GM18505 (cell line): Measurements from ENCODE around the gene ARHGAP23.

Source experiments
- ATAC-seq: cut with Tn5 transposase; IDR thresholded peaks from one replicate; pipeline ENCODE4 v1.9.1; 2021; ENCODE audit not compliant: unreplicated experiment
- POLR2A ChIP-seq: IDR thresholded peaks from 4 replicates; pipeline ENCODE4 v1.6.1; 2011; ENCODE audit warnings: borderline replicate concordance; ENCODE audit not compliant: insufficient read depth, insufficient read length; ENCODE audit errors: extremely low read depth

ARHGAP23 gene

DNA sequence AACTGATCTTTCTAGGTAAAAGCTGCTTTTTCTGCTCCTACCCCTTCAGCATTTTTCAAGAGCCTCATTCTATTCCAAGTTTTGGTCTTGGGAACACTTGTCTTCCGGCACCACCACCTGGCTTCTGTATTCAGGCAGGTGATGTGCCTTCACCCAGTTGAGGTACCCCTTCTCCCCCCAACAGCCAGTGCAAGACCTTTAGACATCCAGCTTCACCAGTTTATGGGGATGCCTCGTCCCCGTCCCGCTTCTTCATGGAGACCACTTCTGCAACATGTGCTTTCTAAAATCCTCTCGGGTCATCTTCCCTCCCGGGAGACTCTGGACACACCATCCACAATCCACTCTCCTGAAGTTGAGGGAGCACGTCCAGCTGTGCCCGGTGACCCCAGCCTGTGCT, 107.6 kb downstream of the ARHGAP23 start:
- ATAC-seq: no peak
- no peak for TF ChIP-seq POLR2A

DNA sequence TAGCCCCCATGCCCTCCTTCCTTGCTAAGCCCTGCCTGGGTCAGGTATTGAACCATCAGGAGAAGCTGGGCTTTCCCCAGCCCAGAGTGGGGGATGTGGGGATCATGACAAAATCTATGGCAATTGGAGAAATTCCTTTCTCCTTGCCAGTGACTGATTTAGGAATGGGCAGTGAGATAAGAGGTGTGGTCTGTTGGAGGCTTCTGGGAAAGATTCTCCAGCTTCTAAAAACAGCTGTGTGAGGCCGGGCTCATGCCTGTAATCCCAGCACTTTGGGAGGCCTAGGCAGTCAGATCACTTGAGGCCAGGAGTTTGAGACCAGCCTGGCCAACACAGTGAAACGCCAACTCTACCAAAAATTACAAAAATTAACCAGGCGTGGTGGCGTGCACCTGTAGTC, 108.4 kb downstream of the ARHGAP23 start:
- no peak for ATAC-seq
- no peak for TF ChIP-seq POLR2A

DNA sequence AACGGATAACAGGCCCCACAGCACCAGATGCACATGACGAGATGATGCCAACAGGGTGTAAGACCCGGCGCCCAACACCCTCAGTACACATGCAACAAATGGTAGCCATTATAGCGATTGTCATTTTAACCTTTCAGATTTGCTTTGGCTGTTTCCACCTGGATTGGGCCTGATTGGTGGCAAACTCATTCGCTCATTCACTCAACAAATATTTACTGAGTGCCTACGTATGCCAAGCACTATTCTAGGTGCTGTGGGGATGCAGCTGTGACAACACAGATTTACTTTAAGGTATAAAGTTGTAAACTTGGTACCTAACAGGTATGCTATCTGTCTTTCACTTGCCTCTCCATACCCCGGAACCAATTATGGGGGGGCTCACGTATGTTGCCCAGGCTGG, 110.6 kb downstream of the ARHGAP23 start:
- ATAC-seq: no peak

DNA sequence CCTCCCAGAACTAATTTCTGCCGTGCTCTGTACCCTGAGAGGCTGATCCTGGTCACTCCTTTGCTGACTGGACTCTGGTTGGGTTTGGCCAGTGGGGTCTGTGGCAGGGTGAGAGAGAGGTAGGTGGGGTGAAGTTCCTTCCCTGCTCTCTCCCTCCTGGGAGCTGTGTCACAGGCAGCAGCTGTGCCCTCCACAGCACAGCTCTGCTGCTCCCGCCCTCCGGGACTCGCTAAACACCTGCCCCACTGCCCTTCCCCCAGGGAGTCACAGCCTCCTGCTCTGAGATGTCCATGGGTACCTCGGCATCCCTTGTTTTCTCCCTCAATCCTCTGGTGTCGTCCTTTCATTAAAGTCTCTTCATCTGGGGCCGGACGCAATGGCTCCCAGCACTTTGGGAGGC, 111.1 kb downstream of the ARHGAP23 start:
- TF ChIP-seq POLR2A: no peak
- no peak for ATAC-seq

More for the DNA sequence above, 110.6 kb downstream of the ARHGAP23 start:
- TF ChIP-seq POLR2A: no peak

DNA sequence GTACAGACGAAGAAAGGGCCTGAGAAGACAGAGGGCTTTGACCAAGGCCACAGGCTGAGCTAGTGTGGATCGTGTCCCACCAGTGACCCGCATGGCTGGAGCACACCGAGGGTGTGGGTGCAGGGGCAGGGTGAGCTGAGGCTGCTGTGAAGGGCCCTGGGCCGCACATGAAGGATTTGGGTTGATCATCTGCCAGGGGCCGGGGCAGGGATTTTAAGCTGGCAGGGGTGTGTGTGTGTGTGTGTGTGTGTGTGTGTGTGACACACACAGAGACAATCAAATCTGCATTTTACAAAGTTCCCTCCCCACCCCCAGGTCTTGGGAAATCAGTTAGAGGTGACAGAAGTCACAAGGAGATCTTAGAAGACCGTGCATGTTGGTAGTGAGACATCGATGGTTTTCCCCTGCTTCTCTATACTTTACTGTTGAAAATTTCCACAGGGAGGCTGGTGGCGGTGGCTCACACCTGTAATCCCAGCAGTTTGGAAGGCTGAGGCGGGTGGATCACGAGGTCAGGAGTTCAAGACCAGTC, 112.3 kb downstream of the ARHGAP23 start:
- TF ChIP-seq POLR2A: no peak
- ATAC-seq: no peak

DNA sequence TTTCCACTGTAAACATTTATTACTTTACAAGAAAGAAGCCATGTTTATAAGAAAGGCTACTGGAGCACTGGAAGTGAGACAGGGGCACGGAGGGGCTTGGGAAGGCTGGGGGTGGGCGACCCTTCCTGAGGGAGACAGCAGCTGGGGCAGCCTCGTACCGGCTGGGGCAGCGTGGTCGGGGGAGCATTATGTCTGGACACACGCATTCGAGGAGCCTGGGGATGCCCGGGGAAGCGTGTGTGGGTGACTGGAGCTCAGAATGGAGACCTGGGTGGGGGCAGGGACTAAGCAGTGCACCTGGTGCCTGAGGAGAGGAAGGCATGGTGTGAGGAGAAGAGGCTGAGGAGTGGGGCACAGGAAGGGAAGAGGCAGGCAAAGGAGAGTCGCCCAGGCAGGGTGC, 113.0 kb downstream of the ARHGAP23 start:
- ATAC-seq: no peak
- TF ChIP-seq POLR2A: no peak

DNA sequence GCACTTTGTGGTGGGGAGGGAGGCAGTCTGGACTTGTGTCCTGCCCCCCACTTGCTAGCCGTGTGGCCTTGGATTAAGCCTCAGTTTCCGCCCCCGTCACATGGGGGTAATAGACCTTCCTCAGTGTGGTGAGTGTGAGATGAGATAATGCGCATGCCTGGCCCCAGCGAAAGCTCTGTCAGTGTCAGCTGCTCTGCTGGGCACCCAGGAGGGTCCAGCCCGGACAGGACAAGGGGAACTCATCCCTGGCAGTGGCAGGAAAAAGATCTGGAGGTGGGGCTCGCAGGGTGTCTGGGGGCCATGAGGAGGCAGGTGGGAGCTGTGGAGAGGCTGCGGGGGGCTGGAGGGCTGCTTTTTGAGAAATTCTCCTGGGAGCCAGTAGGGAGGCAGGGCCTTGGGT, 114.0 kb downstream of the ARHGAP23 start:
- no peak for ATAC-seq

DNA sequence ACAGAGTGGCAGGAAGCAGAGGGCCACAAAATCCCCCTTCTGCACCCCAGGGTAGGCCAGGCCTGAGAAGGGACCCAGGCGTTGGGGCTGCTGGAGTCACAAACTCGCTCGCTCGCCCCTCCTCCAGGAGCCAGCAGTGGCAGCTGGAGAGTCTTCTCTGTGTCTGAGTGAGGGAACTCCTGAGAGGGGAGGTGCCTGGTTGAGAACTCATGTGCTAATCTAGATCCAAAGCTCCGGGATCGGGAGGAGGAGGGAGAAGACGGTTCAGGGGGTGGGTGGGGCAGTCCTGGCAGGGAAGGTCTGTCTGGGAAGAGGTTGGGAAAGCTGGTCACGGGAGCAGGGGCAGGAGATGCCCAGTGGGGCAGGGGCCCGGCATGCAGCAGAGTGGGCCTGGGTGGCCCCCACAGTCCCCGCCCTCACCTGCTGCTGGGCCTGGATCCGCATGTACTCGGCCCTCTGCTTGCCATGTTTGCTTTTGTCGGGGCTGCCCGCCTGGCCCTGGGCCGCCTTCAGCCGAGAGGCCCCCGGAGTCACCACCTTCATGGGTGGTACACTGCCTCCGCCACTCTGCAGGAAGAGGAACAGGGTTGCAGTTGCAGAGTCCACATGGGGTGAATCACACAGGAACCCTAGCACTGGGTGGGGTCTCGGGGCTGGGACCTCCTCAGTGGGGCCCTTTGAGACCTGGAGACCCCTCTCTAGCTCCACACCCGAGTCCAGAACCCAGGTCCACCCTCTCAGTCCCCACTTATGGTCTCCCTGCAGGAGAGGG, 115.3 kb downstream of the ARHGAP23 start:
- no peak for ATAC-seq
- no peak for TF ChIP-seq POLR2A

More for the DNA sequence above, 114.0 kb downstream of the ARHGAP23 start:
- no peak for TF ChIP-seq POLR2A

DNA sequence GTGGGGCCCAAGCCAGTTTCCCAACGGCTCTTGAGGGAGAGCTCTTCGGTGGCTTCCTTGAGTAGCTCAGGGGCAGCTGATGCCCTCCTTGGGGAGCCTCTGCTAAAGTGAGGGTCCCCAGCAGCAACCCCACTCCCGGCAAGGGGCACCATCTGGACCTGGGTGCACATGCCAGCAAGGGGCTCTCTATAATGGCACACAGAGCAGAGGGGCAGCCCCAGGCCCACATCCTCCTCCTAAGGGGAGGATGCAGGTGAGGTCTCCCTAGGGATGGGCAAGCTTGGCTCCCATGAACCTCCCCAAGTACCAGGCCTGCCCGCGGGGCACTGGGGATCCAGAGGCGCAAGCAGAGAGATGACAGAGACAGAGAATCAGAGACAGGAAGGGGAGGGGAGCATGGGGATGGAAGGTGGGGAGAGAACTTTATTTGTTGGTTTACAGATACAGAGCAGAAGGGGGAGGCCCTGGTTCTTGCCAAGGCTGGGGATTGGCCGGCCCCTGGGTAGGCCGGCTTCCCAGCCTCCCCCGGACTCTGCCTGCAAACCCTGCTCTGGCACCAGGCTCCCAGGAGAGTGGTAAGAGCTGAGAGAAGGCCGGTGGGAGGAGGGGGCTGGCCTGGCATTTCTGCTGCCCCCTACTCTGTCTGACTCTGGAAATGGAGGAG, 116.0 kb downstream of the ARHGAP23 start:
- no peak for TF ChIP-seq POLR2A
- no peak for ATAC-seq

DNA sequence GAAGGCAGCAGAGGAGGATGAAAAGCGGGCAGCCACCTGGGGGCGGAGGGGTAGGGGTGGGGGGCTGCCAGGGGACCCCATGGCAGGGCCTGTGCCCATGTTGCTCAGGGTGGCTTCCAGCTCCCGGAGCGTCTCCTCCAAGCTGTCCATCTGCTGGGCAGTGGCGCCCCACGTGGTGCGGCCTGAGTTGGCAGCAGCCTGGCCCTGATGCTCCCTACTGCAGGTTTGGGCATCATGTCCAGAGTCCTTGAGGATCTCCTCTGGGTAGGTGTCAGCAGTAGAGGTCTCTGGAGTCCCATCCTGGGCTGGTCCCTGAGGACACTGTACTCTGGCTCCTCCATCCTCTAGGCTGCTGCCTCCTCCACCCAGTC, 116.6 kb downstream of the ARHGAP23 start:
- ATAC-seq: no peak
- TF ChIP-seq POLR2A: no peak

DNA sequence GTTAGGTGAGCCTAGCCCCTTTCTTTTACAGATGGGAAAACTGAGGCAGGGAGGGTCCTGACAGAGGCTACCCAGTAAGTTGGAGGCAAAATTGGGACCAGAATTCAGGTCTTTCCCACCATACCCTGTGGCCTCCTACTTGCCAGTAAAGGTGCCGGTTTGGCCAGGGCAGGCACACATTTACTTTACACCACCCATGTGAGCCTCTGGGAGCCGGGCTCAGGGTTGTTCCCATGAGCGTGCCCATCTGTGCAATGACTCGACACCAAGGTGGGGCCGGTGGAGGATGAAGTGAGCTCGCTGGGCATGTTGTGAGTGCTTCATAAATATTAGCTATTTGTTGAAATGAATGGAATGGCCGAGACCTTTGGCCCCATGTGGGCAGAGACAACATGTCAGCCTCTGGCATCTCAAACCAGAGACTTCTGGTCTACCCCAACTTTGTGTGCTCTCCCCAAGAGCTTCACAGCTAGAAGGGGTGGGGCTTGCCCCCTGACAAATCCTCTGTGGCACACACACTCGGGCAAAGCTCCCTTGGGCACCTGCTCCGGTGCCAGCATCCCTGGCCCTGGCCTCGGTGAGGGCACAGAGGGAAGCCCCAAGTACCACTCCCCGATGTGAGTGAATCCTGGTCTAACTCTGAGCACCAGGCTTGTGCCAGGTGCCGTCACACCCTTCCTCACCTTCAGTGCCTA, 117.4 kb downstream of the ARHGAP23 start:
- no peak for TF ChIP-seq POLR2A
- ATAC-seq: no peak

DNA sequence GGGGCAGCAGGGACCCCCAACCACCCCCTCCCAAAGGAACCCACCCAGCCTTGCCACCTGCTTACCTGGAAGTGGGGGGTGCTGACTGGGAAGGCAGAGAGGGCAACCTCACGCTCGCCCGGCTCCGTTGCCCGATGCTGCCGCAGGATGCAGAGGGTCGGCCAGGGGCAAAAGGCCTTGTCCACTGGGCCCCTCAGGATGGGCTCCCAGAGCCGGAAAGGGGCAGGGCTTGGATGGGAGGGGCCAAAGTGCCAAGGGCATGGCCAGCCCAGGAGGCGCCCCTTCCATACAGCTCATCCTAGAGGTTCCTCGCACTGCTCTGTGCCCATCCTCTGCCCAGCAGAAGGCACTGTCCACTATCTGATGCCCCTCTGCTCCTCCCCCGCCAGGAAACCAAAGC, 118.1 kb downstream of the ARHGAP23 start:
- no peak for ATAC-seq
- no peak for TF ChIP-seq POLR2A

DNA sequence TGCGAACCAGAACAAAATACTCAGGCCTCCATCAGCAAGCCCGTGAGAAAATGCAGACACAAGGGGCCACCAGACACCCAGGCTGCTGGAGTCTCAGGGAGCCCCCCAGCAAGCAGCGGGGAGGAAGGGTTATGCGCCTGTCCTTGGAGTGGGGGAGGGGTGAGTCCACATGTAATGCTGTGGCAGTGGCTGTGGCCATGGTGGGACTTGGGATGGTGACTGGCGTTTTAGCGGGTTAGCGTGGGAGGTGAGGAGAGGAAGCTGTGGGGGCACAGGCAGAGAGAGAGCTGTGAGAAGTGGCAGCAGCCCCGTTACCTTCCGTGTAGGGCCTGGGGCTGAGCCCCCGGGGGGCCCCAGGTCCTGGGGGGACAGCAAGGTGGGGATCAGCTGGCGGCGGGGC, 119.2 kb downstream of the ARHGAP23 start:
- no peak for TF ChIP-seq POLR2A
- ATAC-seq: no peak

DNA sequence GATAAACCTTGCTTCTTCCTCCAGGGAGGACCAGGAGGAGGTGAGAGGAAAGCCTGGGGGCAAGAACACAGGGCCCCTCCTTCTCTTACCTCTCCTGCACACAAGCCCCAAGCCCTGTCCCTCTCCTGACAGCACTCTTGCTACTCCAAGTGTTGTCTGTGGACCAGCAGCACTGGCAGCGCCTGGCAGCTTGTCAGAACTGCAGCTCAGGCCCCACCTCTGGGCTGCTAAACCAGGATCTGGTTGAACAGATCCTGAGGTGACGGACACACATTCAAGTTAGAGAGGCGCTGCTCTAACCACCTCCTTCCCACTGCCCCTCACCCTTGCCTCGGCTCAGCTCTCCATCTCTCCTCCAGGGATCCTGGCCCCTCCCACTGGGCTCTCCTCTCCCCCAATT, 121.0 kb downstream of the ARHGAP23 start:
- no peak for TF ChIP-seq POLR2A
- no peak for ATAC-seq

DNA sequence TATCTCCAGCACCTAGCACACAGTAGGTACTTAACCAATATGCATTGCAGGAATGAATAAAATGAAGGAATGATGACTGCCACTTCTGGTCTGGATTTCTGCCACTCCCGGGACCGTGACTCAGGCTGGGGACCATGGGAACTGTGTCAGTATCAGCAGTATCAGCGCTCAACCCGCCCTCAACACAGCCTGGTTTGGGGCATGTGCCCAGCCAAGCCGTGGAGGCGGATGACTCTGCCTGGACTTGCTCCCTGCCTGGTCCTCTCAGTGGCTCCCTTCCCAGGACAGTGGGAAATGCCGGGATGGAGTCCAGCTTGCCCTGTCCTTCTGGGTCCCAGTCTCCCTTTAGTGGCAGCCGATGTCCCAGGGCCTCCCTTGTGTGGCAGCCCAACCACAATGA, 122.4 kb downstream of the ARHGAP23 start:
- TF ChIP-seq POLR2A: no peak
- no peak for ATAC-seq

DNA sequence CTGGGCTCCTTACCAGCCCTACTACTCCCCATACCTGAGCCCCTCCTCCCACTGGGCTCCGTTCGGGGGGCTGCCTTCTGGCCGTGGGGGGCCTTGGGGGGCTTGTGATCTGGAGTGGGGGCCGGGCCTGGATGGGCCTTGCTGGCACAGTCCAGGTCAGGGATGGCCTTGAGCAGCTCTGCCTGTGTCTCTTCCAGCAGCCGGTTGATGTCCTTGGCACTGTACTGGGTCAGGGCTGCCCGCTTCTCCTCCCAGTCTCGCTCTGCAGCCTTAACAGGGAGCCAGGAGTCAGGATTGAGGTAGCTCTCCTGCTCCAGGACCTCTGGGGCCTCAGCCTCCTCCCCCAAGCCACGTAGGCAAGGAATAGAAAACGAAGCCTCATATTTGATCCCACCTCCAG, 122.9 kb downstream of the ARHGAP23 start:
- TF ChIP-seq POLR2A: no peak
- no peak for ATAC-seq
